HG02885 (cell line): ENCODE results near the gene STARD8.
"Not testable (repeated sequence)": the region's sequence is repeated elsewhere in the genome, so short reads cannot be mapped to it uniquely, and the experiment has no call there.

ENCODE experiments used
- ATAC-seq: cut with Tn5 transposase; IDR thresholded peaks from one replicate; pipeline ENCODE4 v1.9.1; 2021; ENCODE audit warnings: mild to moderate bottlenecking; ENCODE audit not compliant: unreplicated experiment, poor library complexity

STARD8 gene, protein sequence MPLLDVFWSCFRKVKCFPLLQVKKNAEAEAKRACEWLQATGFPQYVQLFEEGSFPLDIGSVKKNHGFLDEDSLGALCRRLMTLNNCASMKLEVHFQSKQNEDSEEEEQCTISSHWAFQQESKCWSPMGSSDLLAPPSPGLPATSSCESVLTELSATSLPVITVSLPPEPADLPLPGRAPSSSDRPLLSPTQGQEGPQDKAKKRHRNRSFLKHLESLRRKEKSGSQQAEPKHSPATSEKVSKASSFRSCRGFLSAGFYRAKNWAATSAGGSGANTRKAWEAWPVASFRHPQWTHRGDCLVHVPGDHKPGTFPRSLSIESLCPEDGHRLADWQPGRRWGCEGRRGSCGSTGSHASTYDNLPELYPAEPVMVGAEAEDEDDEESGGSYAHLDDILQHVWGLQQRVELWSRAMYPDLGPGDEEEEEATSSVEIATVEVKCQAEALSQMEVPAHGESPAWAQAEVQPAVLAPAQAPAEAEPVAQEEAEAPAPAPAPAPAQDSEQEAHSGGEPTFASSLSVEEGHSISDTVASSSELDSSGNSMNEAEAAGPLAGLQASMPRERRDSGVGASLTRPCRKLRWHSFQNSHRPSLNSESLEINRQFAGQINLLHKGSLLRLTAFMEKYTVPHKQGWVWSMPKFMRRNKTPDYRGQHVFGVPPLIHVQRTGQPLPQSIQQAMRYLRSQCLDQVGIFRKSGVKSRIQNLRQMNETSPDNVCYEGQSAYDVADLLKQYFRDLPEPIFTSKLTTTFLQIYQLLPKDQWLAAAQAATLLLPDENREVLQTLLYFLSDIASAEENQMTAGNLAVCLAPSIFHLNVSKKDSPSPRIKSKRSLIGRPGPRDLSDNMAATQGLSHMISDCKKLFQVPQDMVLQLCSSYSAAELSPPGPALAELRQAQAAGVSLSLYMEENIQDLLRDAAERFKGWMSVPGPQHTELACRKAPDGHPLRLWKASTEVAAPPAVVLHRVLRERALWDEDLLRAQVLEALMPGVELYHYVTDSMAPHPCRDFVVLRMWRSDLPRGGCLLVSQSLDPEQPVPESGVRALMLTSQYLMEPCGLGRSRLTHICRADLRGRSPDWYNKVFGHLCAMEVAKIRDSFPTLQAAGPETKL

GRCh38 chrX:68647156-68647957 lies at the start of gene STARD8:
Gene STARD8, plus strand, starts transcription at chrX:68647666. Its CDS starts 217 bp downstream, at chrX:68647883.
- no peak for ATAC-seq

DNA sequence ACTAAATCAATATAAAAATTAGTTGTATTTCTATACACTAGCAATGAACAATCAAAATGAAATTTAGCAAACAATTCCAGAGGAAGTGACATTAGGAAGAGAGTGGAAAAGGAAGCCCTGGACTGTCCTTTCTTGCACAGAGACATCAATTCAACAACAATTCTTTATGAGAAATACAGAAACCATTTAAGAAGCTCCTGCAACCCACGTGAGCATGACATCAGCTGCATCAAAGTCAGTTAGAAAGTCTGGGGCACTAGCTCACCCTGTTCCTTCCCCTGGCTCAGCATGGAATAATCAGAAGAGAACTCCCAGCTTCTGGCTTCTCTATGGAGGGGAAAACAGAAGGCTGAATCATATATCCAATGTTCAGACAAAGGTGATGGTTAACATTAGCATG lies 48.6 kb upstream of the STARD8 start:
- no peak for ATAC-seq

GRCh38 chrX:68599256-68600152 lies 48.0 kb upstream of the STARD8 start:
- ATAC-seq = no peak

GRCh38 chrX:68604216-68604615 lies 43.2 kb upstream of the STARD8 start:
- ATAC-seq = not testable (repeated sequence)

GRCh38 chrX:68614733-68615132 lies 32.7 kb upstream of the STARD8 start:
- ATAC-seq = not testable (repeated sequence)

DNA sequence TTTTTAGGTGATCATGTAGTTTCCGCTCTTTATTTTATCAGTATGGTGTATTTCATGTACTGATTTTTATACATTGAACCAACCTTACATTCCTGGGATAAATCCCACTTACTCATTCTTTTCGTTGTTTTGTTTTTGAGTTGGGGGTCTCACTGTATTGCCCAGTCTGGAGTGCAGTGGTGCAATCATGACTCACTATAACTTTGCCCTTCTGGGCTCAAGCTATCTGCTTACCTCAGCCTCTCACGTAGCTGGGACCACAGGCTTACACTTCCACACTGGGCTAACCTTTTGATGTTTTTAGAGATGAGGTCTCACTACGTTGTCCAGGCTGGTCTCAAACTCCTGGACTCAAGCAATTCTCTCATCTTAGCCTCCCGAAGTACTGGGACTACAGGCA lies 19.5 kb upstream of the STARD8 start:
- no peak for ATAC-seq

DNA sequence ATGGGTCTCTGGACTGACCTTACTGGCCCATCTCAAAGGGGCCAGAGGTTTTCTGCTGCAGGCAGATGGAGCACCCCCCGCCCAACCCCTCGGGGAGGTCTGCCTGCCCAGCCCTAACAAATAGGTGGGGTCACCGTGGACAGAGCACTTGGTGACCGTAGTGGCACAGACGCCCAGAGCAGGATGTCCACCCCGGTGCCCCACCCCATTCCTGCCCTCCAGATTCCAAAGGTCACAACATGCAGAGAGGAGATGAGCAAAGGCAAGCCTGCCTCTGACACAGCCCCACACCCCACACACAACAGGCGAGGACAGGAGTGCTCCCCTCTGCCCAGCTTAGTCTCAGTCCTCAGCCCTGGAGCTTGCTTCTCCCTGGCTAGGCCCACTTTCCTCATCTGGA lies 17.5 kb upstream of the STARD8 start:
- ATAC-seq = not testable (repeated sequence)

- no peak for ATAC-seq
These were observed 16.1 kb upstream of the STARD8 start for GRCh38 chrX:68631336-68631735.

DNA sequence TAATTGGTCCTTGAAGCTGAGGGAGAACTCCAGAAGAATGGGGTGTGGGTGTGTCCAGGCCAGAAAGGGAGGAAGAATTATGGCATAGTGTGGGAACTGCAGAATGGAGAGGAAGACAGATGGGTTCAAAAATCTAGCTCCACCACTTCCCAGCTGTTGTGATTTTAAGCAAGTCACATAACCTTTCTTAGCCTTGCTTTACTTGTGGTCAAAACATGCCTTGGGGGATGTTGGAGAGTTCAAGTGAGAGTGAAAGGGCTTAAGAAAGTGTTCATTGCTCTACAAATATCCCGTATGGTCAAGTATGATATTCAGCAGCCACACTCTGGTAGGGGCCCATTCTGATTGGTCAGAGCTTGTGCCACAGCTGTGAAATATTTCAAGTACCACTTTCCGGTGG lies 15.0 kb upstream of the STARD8 start:
- no peak for ATAC-seq

GRCh38 chrX:68633981-68634380 lies 13.5 kb upstream of the STARD8 start:
- no peak for ATAC-seq

GRCh38 chrX:68634649-68635227 lies 12.7 kb upstream of the STARD8 start:
- ATAC-seq = no peak

- no peak for ATAC-seq
These were observed 6.8 kb upstream of the STARD8 start for GRCh38 chrX:68640661-68641060.

- ATAC-seq = no peak
These were observed 2.6 kb upstream of the STARD8 start for GRCh38 chrX:68644861-68645260.

DNA sequence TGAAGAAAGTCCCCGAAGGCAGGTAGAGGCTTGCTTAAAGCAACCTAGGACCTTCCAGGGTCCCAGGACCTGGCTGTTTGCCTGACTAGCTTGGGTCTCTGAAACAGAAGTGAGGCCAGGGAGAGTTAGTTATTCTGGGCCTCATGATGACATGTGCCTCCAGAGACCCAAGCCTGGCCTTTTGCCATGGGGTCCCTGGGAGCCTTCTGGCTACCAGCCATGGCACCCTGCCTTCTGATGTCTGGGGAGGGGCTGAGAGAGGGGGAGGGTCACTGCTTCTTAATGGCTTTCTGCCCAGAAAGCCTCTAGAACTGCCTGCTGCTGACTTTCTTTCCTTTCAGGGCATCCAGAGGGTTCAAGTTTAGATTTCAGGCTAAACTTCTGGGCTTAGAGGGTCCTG lies 1.0 kb upstream of the STARD8 start:
- no peak for ATAC-seq

DNA sequence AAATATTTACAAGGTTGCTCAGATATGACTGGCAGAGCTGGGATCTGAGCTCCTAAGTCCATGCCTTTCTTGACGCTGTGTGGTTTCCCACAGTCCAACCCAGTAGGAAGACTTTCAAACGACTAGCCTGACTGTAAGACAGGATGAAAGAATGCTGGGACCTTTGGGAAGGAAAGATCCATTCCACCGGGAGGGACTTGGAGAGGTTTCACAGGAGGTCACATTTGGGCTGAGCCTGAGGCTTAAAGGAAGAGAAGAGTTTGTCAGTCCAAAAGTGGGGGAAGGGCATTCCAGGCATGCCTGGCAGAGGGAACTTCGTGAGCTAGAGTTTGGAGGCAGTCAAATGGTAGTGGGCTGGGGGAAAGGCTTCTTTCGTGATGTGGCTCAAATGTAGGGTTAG lies 1.5 kb downstream of the STARD8 start:
- ATAC-seq = no peak

DNA sequence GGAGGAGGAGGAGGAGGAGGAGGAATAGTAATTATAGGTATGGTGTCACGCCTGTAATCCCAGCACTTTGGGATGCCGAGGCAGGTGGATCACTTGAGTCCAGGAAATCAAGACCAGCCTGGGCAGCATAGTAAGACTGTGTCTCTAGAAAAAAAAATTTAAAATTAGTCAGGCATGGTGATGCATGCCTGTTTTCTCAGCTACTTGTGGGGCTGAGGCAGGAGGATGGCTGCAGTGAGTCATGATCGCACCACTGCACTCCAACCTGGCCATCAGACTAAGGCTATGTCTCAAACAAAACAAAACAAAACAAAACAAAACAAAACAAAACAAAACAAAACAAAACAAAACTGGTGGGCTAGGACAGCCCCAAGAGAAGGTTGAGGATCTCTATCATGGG lies 3.0 kb downstream of the STARD8 start:
- ATAC-seq = no peak

DNA sequence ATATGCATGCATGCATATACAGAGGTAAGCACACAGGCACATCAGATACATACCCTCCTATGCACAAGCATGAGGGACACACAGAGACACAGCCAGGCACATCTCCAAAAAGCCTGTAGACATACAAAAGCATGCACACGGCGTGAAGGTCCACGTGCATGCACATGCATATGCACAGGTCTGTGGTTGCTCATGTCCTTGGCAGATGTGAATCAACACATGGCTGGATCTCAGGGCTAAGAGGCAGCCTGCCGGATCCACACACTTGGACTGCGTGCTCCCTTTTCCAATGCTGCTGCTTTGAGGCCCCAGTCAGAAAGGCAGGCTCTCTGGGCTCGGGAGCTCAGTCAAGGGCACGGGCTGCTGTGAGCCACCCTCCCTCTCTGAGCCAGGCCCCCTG lies 3.6 kb downstream of the STARD8 start:
- ATAC-seq = no peak

DNA sequence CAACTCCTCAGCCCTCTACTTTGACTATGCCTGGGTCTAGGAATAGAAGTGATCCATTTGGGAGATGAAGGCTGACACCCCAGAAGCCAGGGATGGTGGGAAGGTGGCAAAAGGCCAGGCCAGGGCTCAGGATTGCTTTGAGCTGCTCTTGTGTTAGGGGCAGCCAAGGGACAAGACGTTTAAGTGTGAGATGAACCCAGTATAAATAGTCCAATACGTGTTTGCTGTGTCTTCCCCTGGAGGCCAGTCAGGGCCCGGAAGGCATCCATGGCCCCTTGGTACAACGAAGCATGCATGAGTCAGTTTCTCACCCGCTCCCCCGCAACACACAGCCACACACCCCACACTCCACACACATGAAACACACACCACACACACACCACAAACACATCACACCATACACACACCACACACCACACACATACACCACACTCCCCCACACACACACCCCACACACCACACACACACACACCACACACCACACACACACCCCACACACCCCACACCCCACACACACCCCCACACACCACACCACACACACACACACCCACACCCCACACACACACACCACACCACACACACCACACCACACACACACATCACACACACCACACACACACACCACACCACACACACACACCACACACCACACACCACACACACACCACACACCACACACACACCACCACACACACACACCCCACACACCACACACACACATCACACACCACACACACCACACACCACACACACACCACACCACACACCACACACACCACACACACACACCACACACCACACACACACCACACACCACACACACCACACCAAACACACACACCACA lies 5.1 kb downstream of the STARD8 start:
- ATAC-seq = no peak
